Smooth muscle cell (in vitro differentiated cells): ENCODE data around the gene KIAA0319L. TPM values are rescaled to one million over a fixed set of nuclear protein-coding genes. Genes with fewer than 3 reads are reported as not detected.

Experiments
- DNase-seq: peaks from one replicate; lab custom pipeline; 2025; ENCODE audit not compliant: unreplicated experiment; lab: John Stamatoyannopoulos, UW
- H2AFZ ChIP-seq: fragments of 200-600 bp; sonication (generic); 2 replicates; pipeline ENCODE4 v1.6.0; 2016; ENCODE audit warnings: antibody characterized with exemption, low read depth, mild to moderate bottlenecking
- H3F3A ChIP-seq: fragments of 200-600 bp; sonication (generic); 2 replicates; pipeline ENCODE4 v1.6.0; 2017; ENCODE audit warnings: antibody characterized with exemption, low read depth
- H3K27ac ChIP-seq: fragments of 200-600 bp; sonication (generic); 2 replicates; pipeline ENCODE4 v1.5.1; 2016; ENCODE audit warnings: low read depth, mild to moderate bottlenecking
- H3K27me3 ChIP-seq: fragments of 200-600 bp; sonication (generic); 2 replicates; pipeline ENCODE4 v1.6.1; 2016; ENCODE audit warnings: low read depth, mild to moderate bottlenecking
- H3K36me3 ChIP-seq: fragments of 200-600 bp; sonication (generic); 2 replicates; pipeline ENCODE4 v1.5.1; 2016; ENCODE audit warnings: low read depth
- H3K4me1 ChIP-seq: fragments of 200-600 bp; sonication (generic); 2 replicates; pipeline ENCODE4 v1.5.1; 2016; ENCODE audit warnings: low read depth
- H3K4me2 ChIP-seq: fragments of 200-600 bp; sonication (generic); 2 replicates; pipeline ENCODE4 v1.6.0; 2016; ENCODE audit warnings: mild to moderate bottlenecking
- H3K4me3 ChIP-seq: fragments of 200-600 bp; sonication (generic); 2 replicates; pipeline ENCODE4 v1.5.1; 2016; ENCODE audit warnings: mild to moderate bottlenecking
- H3K79me2 ChIP-seq: fragments of 200-600 bp; sonication (generic); 2 replicates; pipeline ENCODE4 v1.6.0; 2016; ENCODE audit warnings: low read depth, mild to moderate bottlenecking
- H3K9ac ChIP-seq: fragments of 200-600 bp; sonication (generic); 2 replicates; pipeline ENCODE4 v1.6.0; 2016; ENCODE audit warnings: low read depth
- H3K9me3 ChIP-seq: fragments of 200-600 bp; sonication (generic); replicated peaks from 2 replicates; pipeline ENCODE4 v1.5.1; 2016; ENCODE audit warnings: low read depth
- H4K20me1 ChIP-seq: fragments of 200-600 bp; sonication (generic); 2 replicates; pipeline ENCODE4 v1.6.0; 2016; ENCODE audit warnings: low read depth
- CTCF ChIP-seq: fragments of 200-600 bp; sonication (generic); IDR thresholded peaks from 2 replicates; pipeline ENCODE4 v1.5.1; 2017; ENCODE audit warnings: borderline replicate concordance, mild to moderate bottlenecking, antibody characterized with exemption; ENCODE audit not compliant: insufficient read depth, poor library complexity, severe bottlenecking
- WGBS: methylation state at CpG from one replicate; pipeline ENCODE4 v1.1.7; 2016; ENCODE audit warnings: low lambda C conversion rate; 5-methylcytosine and 5-hydroxymethylcytosine counted together
- polyA plus RNA-seq: library from polyadenylated mRNA; unstranded; fragments of >200 nt; fragmentation: Nextera tagmentation; extraction: Ambion mirVana; gene quantifications from 2 replicates; pipeline ENCODE4 v1.2.1, GENCODE V29; 2016
- total RNA-seq: library from RNA; depleted of rRNA; stranded (reverse); fragments of >200 nt; gene quantifications from 2 replicates; pipeline ENCODE4 v1.2.3, GENCODE V29; 2014

KIAA0319L gene
- total and polyA plus RNA-seq, 2 experiments from 2014 or later: 30.1 to 37.0 TPM

- Histone ChIP-seq H3K4me2 (no peak overlapping the region), H3K79me2 (no peaks in the 10 kb centered on the region), H2AFZ (no peak overlapping the region), H3F3A (no peaks in the 10 kb centered on the region), H3K4me3 (no peak overlapping the region), H3K27ac (no peak overlapping the region), H3K9ac (no peak overlapping the region), H3K27me3 (no peaks in the 10 kb centered on the region), H3K9me3 (no peaks in the 10 kb centered on the region), H3K36me3 (peaks cover 46% of the 10 kb centered on the region), H3K4me1 (no peaks in the 10 kb centered on the region), H4K20me1 (no peaks in the 10 kb centered on the region)
- no peak for TF ChIP-seq CTCF
- no peak for DNase-seq
- 100% methylated on average over 3 of the region's 3 CpGs for WGBS
Measured at GRCh38 chr1:35398739-35399138, 158.5 kb downstream of the KIAA0319L start.

GRCh38 chr1:35394386-35394785 lies 162.8 kb downstream of the KIAA0319L start:
- Histone ChIP-seq H3K4me2 (no peak overlapping the region), H3K79me2 (no peaks in the 10 kb centered on the region), H4K20me1 (no peaks in the 10 kb centered on the region), H3F3A (no peaks in the 10 kb centered on the region), H3K9ac (no peak overlapping the region), H3K4me3 (no peak overlapping the region), H3K9me3 (no peaks in the 10 kb centered on the region), H3K4me1 (no peaks in the 10 kb centered on the region), H2AFZ (no peak overlapping the region), H3K36me3 (peaks cover 51% of the 10 kb centered on the region), H3K27me3 (no peaks in the 10 kb centered on the region), H3K27ac (no peak overlapping the region)
- DNase-seq: no peak
- TF ChIP-seq CTCF: no peak
- WGBS: 100% methylated on average over 2 of the region's 2 CpGs

- no peak overlapping the region for H3K27ac ChIP-seq
- H3K4me2 ChIP-seq: no peak overlapping the region
- no peaks in the 10 kb centered on the region for H3K4me1 ChIP-seq
- no peak overlapping the region for H3K4me3 ChIP-seq
- no peaks in the 10 kb centered on the region for H3K79me2 ChIP-seq
- H2AFZ ChIP-seq: no peak overlapping the region
- 70% methylated on average over 10 of the region's 10 CpGs for WGBS
- no peak for DNase-seq
- TF ChIP-seq CTCF: no peak
- no peaks in the 10 kb centered on the region for H3F3A ChIP-seq
- no peaks in the 10 kb centered on the region for H3K27me3 ChIP-seq
- H4K20me1 ChIP-seq: no peaks in the 10 kb centered on the region
- no peaks in the 10 kb centered on the region for H3K9me3 ChIP-seq
- no peak overlapping the region for H3K9ac ChIP-seq
- H3K36me3 ChIP-seq: peaks cover 49% of the 10 kb centered on the region
Measured at GRCh38 chr1:35390600-35391494, 166.4 kb downstream of the KIAA0319L start.
